EL (cell line): ENCODE data around the gene AHRR.
"Not testable (repeated sequence)": the region's sequence is repeated elsewhere in the genome, so short reads cannot be mapped to it uniquely, and the experiment has no call there.

Source experiments
- DNase-seq: peaks from one replicate; pipeline ENCODE4 v3.0.0-alpha.2; 2016

AHRR gene

DNA sequence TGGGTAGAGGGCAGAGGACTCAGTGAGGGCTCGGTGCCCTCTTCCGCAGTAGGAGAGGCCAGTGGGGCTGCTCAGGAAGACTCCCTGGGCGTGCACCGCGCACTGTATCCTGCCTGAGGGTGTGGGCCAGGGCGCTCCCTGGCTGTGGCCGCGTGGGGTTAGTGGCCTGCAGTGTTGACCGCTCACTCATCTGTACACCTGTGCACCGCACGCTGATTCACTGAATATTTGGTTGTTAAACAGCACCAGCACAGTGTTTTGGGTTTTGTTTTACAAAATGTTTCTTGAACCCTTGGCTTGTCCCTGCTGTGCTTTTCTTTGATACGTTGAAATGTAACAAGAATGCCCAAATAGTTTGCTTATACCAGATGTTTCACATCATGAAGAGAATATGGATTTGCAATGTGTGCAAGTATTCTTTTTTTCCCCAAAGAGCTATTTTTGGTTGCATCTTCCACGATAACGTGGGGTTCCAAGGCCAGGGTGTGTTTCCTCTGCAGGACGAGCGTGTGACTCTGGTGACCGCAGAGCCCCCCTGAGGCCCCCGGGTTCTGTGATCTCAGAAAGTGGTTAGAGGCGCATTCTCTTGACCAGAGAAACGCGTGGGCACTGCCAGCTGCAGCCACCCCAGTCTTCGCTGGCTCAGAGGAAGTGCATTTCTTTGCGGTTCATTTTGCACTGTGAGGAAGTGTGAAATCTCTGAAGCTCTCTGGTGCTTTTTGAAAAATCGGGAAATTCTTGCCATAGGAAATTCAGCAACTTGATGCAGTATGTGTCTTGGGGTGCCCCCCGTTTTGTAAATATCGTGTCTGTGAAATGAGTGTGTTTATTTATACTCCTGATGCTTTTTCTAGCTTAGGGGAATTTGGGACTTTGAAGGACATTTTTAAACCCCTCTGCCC is 46.9 kb downstream of the AHRR start:
- peak; percentile 97 for DNase-seq

DNA sequence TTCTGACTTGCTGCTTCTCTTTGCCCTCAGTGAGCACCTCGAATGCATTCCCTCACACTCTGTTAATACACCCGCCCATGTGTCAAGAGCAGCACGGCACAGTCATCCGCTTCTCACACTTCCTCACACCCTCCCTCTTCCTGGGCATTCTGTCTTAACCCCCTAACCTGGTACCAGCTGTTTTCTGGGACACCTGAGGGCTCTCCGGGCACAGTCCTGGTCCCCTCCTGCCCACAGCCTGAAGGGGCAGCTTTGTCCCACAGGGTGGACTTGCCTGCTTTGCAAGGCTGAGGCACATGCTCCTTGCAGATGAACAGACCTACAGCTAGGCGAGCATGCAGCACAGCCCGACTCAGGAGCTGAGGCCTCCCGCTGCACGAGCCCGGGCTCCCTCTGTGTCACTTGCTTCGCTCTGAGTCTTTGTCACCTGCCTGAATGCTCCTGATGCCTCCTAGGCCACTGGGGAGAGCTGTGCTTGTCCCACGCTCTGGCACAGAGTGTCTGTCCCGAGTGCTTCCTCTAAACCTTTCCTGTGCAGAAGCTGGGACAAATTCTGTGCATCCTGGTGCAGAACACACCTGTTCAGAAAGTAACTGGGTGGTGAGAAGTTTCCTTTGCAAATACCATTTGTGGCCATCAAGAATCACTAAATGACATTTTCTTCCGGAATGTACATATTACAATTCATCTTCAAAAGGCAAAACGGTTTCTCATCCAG is 47.8 kb downstream of the AHRR start:
- peak; percentile 62 for DNase-seq

GRCh38 chr5:369869-370236 is 48.3 kb downstream of the AHRR start:
- DNase-seq: not testable (repeated sequence)

DNA sequence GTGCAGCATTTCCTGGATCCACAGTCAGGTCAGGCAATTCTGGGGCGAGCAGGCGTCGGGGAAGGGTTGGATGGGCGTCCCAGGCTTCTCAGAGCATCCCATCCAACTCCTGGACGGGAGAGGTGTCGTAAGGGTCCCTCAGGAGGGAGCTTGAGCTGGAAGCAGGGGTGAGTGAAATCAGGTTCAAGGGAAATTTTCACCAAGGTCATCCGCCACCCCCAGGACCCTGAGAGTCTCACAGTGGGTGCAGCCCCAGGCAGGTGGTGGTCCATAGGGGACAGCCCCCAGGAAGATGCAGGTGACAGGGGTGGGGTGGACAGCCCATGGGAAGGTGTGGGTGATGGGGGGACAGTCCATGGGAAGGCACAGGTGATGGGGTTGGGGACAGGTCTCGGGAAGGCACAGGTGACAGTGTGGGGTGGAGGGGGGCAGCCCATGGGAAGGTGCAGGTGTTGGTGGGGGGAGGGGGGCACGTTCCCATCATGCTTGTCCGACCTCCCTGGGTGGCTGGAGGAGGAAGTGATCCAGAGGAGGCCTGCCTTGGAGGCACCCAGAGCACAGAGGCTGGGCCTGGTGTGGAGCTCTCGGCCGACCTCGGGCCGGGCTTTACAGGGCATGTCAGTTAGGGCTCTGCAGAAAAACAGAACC is 48.9 kb downstream of the AHRR start:
- DNase-seq: no peak

- peak; percentile 27 for DNase-seq
Observed at GRCh38 chr5:370959-371810, 49.7 kb downstream of the AHRR start.

DNA sequence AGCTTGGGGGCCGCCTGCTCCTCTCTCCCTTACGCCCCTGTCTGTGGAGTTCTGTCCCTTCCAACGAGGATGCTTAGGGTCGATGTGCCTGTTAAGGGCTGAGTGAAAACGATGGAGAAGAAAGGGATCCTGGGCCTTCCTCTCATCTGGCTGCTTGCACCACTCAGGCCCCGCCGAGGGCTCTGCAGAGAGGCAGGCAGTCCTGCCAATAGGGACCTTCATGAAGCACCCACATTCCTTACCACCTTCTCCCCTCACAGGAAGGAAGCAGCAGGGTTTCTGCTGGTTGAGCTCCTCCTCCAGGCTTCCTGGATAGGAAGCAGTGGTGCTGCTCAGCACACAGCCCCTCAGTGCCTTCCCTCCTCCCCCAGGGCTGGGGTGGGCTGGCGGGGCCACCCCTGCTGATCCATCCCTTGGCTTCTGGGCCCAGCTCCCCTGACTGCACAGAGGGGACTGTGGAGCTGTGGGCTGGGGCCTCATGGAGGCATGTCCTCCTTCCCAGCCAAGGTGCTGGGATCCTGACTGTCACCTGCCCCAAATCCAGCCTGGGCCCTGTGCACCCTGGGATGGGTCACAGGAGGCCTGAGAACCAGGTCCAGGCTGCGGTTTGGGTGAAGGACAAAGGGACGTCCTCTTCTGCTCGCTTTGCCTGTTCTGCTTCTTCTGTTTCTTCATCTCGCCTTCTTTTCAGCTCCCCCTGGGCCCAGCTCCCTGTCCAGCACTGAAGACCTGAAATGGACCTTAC is 50.5 kb downstream of the AHRR start:
- DNase-seq: peak; percentile 61

DNA sequence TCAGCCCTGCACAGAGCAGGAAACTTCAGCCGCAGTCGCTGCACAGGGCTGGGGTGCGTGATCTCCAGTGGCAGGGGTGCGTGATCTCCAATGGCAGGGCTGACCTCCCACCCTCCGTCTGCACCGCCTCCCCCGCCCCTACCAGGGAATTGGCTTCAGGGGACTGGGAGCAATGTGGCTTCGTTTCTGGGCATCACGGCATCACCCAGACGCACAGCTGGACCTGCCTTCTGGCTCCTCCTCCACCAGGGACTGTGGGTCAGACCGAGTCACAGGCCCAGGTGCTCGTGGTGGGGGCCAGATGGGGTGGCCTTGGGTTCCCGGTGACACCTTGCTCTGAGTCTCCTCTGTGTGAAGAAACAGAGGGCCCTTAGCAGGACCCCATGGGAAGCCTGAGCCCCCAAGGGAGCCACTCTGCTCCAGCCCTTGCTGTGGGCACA is 51.1 kb downstream of the AHRR start:
- no peak for DNase-seq

- peak; percentile 29 for DNase-seq
Observed at GRCh38 chr5:372996-373709, 51.6 kb downstream of the AHRR start.

GRCh38 chr5:373710-374602 is 52.4 kb downstream of the AHRR start:
- DNase-seq: peak; percentile 85

DNA sequence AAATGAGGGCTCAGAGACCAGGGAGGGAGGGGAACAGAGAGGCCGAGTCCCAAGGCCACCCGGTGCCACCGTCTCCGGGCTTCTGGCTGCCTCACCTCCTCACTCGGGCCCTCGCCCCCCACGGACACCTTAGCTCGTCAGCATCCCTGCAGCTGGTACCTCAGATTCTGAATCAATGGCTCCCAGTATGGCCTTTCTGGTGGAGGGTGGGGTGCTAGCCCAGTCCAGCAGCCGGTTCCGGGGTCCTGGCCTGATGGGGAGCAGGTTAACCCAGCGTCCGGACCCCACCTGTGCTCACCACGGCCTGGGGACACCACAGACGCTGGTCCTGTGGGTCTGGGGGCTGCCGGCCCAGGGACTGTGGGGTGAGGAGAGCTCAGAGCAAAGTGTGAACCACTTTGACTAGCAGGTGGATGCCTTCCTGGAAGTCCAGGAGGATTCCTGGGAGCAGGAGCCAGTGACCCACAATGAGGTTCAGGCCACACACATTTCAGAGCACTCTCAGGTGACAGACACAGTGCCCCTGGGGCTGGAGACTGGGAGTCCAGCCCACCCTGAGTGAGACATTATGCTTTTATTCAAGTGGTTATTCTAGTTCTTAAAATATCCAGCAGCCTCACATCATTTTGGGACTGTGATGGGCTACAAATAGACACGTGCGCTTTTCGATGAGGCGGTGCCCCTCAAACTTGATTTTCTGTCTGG is 53.3 kb downstream of the AHRR start:
- DNase-seq: no peak

DNA sequence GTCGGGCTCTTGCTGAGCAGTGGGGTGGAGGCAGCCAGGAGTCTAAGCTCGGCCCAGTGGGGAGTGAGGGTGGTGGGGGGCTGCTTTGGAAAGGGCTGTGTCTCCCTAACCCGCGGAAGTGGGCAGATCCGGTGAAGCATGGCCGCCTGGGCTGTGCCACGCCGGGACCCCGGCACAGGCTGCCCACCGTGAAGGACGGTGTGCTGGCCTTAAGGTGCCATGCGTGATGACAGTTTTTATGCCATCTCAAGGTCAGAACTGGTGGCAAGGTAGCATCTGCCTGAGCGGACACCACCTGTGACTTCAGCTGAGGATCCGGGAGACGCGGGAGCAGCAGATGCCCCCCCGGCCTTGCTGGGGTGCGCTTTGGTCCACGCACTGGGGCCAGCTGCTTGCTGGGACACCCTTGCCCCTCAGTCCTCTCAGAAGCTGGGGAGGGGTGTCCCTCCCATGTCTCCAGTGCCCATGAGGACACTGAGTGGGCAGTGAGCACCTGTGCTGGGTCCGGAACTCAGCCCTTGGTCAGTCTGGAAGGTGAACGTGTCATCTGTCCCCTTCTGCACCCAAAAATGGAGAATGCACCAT is 53.9 kb downstream of the AHRR start:
- no peak for DNase-seq

DNA sequence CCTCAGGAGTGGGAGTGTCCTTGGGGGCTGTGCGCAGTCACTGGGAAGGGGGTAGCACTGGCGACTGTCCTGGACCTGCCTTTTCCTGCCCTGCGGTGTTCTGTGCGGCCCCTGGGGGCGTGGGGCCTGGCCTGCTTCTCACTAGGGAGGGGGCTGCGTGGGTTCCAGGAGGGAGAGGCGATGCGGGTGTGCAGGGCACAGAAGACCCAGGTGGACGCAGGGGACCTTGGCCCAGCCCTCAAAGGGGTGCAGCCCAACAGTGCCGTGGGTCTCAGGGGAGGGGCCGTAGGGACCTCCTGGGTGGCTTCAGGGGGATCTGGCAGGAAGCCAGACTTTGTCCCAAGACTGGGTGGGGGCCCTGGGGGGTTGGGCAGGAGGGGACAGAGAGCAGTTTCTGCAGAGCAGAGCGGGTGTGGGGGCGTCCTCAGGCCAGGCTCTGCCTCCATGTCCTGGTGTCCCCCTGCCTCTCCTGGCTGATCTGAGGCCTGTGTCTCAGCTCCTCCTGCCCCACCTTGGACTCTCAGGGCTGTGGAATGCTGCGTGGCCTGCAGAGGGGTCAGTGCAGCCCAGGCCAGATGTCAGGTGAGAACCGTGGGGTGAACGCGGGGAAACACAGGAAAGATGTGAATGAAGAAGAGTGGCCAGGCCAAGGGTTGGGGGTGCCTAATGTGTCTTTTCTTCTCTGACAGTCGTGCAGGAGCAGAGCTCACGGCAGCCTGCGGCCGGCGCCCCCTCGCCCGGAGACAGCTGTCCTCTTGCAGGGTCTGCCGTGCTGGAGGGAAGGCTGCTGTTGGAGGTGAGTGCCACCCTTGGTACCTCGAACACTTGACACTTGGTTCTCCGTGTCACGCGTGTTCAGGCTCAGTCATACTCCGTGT is 54.6 kb downstream of the AHRR start:
- no peak for DNase-seq

- no peak for DNase-seq
Observed at GRCh38 chr5:376799-377325, 55.3 kb downstream of the AHRR start.

DNA sequence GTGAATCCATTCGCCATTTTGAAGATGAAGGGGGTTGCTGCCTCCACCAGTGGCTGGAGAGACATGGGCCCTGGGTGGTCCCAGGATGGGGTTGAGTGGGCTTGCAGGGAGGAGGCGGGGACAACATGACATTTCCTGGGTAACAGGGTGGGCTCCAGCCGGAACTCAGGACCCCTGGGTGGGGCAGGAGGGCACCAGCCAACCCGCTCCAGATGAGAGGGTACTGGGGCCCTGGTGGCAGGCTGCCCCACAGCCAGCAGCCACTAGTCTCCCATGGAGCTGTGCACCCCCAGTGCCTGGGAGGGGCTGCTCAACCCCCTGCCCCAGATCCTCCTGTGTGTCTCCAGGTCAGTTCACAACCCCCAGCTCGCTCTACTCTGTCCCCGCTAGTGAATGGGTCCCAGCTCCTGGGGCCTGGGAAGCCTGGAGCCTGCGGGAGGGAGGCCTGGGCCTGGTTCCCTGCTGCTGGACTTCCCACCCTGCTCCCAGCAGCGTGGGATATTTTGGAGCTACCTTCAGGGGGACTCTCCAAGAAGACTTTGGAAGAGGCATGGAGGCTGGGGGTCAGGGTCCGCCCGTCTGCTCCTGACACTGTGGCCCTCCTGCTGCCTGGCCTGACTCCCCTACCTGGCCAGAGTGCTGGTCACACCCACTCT is 55.9 kb downstream of the AHRR start:
- DNase-seq: no peak

- peak; percentile 71 for DNase-seq
Observed at GRCh38 chr5:378301-378891, 56.9 kb downstream of the AHRR start.

- peak; percentile 57 for DNase-seq
Observed at GRCh38 chr5:378976-379742, 57.6 kb downstream of the AHRR start.
